ENCODE results near the gene CPT1C. TPM values are rescaled to one million over a fixed set of nuclear protein-coding genes. Genes with fewer than 3 reads are reported as not detected.

CPT1C gene
- total and polyA plus RNA-seq, 2 donors (not counting 1 experiment from before 2014, with no cell fraction given): 0.30 to 1.7 TPM

- no peaks in the 10 kb centered on the region for H3K9me3 ChIP-seq (ENCODE audit: control extremely low read depth in 1 of 3, control insufficient read depth in 2 of 3, insufficient read depth in 1 of 3, low read length in 2 of 3)
- H3K9ac ChIP-seq (ENCODE audit: low read length): no peak overlapping the region
- H3K27ac ChIP-seq (ENCODE audit: low read length in 2 of 2): no peak overlapping the region
- H3K4me1 ChIP-seq (ENCODE audit: control insufficient read depth in 2 of 2, insufficient read depth in 2 of 2, low read length in 2 of 2): no peaks in the 10 kb centered on the region
- ATAC-seq (ENCODE audit: low read depth) (no peak), DNase-seq (no peak)
- H3K9me3 Mint-ChIP-seq (ENCODE audit: insufficient read depth): no peaks in the 10 kb centered on the region
- CTCF ChIA-PET: no interaction called here
- H3K4me3 ChIP-seq (ENCODE audit: control extremely low read depth in 1 of 5, extremely low read depth in 1 of 5, insufficient read depth in 1 of 5, low read depth in 2 of 5, low read length in 4 of 5): no peak overlapping the region
- no peaks in the 10 kb centered on the region for H3K36me3 ChIP-seq (replicated peaks in 1 of 2; ENCODE audit: control extremely low read depth in 1 of 2, control insufficient read depth in 1 of 2, extremely low read depth in 1 of 2, insufficient read depth in 2 of 2, low read length in 1 of 2)
- peaks cover 0 to 8% (median 0%) of the 10 kb centered on the region in 4 experiments for H3K27me3 ChIP-seq (replicated peaks in 1 of 4; ENCODE audit: control extremely low read depth in 1 of 4, control insufficient read depth in 3 of 4, insufficient read depth in 4 of 4, low read length in 3 of 4)
- TF ChIP-seq CTCF (IDR thresholded peaks at IDR 0.05): no peak
- no peak for TF ChIP-seq EZH2 (IDR thresholded peaks at IDR 0.05; ENCODE audit: borderline replicate concordance, insufficient read depth, low read depth, low read length, poor library complexity, severe bottlenecking)
- H3K27me3 Mint-ChIP-seq: peaks cover 2% of the 10 kb centered on the region
- no peak overlapping the region for H2AFZ ChIP-seq (ENCODE audit: insufficient read depth, low read depth, low read length, poor library complexity, severe bottlenecking)
- H3K27ac Mint-ChIP-seq: no peak overlapping the region
- no peaks in the 10 kb centered on the region for H4K20me1 ChIP-seq (ENCODE audit: control insufficient read depth, insufficient read depth, low read length, poor library complexity, severe bottlenecking)
- no peaks in the 10 kb centered on the region for H3K79me2 ChIP-seq (ENCODE audit: control insufficient read depth, insufficient read depth, low read length)
- intact Hi-C loops (cut with micrococcal nuclease): no loop called here
- H3K4me3 Mint-ChIP-seq: no peak overlapping the region
- no peaks in the 10 kb centered on the region for H3K4me1 Mint-ChIP-seq
- POLR2A ChIA-PET: no interaction called here
- H3K4me2 ChIP-seq (replicated peaks; ENCODE audit: low read depth, low read length, poor library complexity, severe bottlenecking): no peak overlapping the region
- WGBS (ENCODE audit: insufficient coverage): 44% methylated on average over 34 of the region's 40 CpGs
Observed at GRCh38 chr19:49701271-49701786, 10.4 kb downstream of the CPT1C start.

- H3K9me3 Mint-ChIP-seq (ENCODE audit: insufficient read depth): no peaks in the 10 kb centered on the region
- no peak overlapping the region for H3K4me3 Mint-ChIP-seq
- CTCF ChIA-PET: no interaction called here
- Histone ChIP-seq H4K20me1 (ENCODE audit: control insufficient read depth, insufficient read depth, low read length, poor library complexity, severe bottlenecking) (no peaks in the 10 kb centered on the region), H3K27me3 (replicated peaks in 1 of 4; ENCODE audit: control extremely low read depth in 1 of 4, control insufficient read depth in 3 of 4, insufficient read depth in 4 of 4, low read length in 3 of 4) (peaks cover 0 to 8% (median 0%) of the 10 kb centered on the region in 4 experiments), H3K79me2 (ENCODE audit: control insufficient read depth, insufficient read depth, low read length) (no peaks in the 10 kb centered on the region), H3K9me3 (ENCODE audit: control extremely low read depth in 1 of 3, control insufficient read depth in 2 of 3, insufficient read depth in 1 of 3, low read length in 2 of 3) (no peaks in the 10 kb centered on the region), H3K4me2 (replicated peaks; ENCODE audit: low read depth, low read length, poor library complexity, severe bottlenecking) (no peak overlapping the region), H3K36me3 (replicated peaks in 1 of 2; ENCODE audit: control extremely low read depth in 1 of 2, control insufficient read depth in 1 of 2, extremely low read depth in 1 of 2, insufficient read depth in 2 of 2, low read length in 1 of 2) (no peaks in the 10 kb centered on the region), H3K4me3 (ENCODE audit: control extremely low read depth in 1 of 5, extremely low read depth in 1 of 5, insufficient read depth in 1 of 5, low read depth in 2 of 5, low read length in 4 of 5) (no peak overlapping the region), H3K4me1 (ENCODE audit: control insufficient read depth in 2 of 2, insufficient read depth in 2 of 2, low read length in 2 of 2) (no peaks in the 10 kb centered on the region), H2AFZ (ENCODE audit: insufficient read depth, low read depth, low read length, poor library complexity, severe bottlenecking) (no peak overlapping the region), H3K9ac (ENCODE audit: low read length) (no peak overlapping the region), H3K27ac (ENCODE audit: low read length in 2 of 2) (no peak overlapping the region)
- H3K27me3 Mint-ChIP-seq: peaks cover under 1% of the 10 kb centered on the region
- no peak overlapping the region for H3K27ac Mint-ChIP-seq
- intact Hi-C loops (cut with micrococcal nuclease): no loop called here
- WGBS (ENCODE audit: insufficient coverage): 87% methylated on average over 15 of the region's 22 CpGs
- DNase-seq (no peak), ATAC-seq (ENCODE audit: low read depth) (no peak)
- POLR2A ChIA-PET: no interaction called here
- TF ChIP-seq CTCF (IDR thresholded peaks at IDR 0.05) (no peak), EZH2 (IDR thresholded peaks at IDR 0.05; ENCODE audit: borderline replicate concordance, insufficient read depth, low read depth, low read length, poor library complexity, severe bottlenecking) (no peak)
- no peaks in the 10 kb centered on the region for H3K4me1 Mint-ChIP-seq
Observed at GRCh38 chr19:49704888-49705642, 14.1 kb downstream of the CPT1C start.
